ENCODE results near the gene CHID1.
A peak's percentile ranks its signal among the peaks of the same experiment; 100 is the strongest.

The CHID1 gene

GRCh38 chr11:827146-827896 is 83.3 kb downstream of the CHID1 start:
- in situ Hi-C loops (cut with HindIII; ENCODE audit: low pct_unique_long_range_greater_than_20kb, low sequenced_read_pairs): no loop called here
- peak; percentile 17 to 79 for DNase-seq (ENCODE audit: low read depth in 1 of 2, low spot score in 1 of 2)

GRCh38 chr11:826836-827145 is 83.8 kb downstream of the CHID1 start:
- TF ChIP-seq JUND (IDR thresholded peaks at IDR 0.05; ENCODE audit: low read depth): no peak

More at GRCh38 chr11:827146-827896, 83.3 kb downstream of the CHID1 start:
- no peak for TF ChIP-seq JUND (IDR thresholded peaks at IDR 0.05; ENCODE audit: low read depth)

GRCh38 chr11:826227-826621 is 84.4 kb downstream of the CHID1 start:
- in situ Hi-C loops (cut with HindIII; ENCODE audit: low pct_unique_long_range_greater_than_20kb, low sequenced_read_pairs): no loop called here
- TF ChIP-seq JUND (IDR thresholded peaks at IDR 0.05; ENCODE audit: low read depth): no peak
- DNase-seq (ENCODE audit: low read depth in 1 of 2, low spot score in 1 of 2): no peak

More at GRCh38 chr11:826836-827145, 83.8 kb downstream of the CHID1 start:
- DNase-seq (ENCODE audit: low read depth in 1 of 2, low spot score in 1 of 2): no peak
- in situ Hi-C loops (cut with HindIII; ENCODE audit: low pct_unique_long_range_greater_than_20kb, low sequenced_read_pairs): no loop called here

GRCh38 chr11:825366-826226 is 85.0 kb downstream of the CHID1 start:
- TF ChIP-seq JUND (IDR thresholded peaks at IDR 0.05; ENCODE audit: low read depth): no peak
- DNase-seq (ENCODE audit: low read depth in 1 of 2, low spot score in 1 of 2): peak in 1 of 2 experiments; percentile 80
- in situ Hi-C loops (cut with HindIII; ENCODE audit: low pct_unique_long_range_greater_than_20kb, low sequenced_read_pairs): no loop called here

GRCh38 chr11:824942-825341 is 85.7 kb downstream of the CHID1 start:
- DNase-seq (ENCODE audit: low read depth in 1 of 2, low spot score in 1 of 2): peak in 1 of 2 experiments; percentile 17
- in situ Hi-C loops (cut with HindIII; ENCODE audit: low pct_unique_long_range_greater_than_20kb, low sequenced_read_pairs): no loop called here
- no peak for TF ChIP-seq JUND (IDR thresholded peaks at IDR 0.05; ENCODE audit: low read depth)

GRCh38 chr11:824292-824880 is 86.2 kb downstream of the CHID1 start:
- no peak for DNase-seq (ENCODE audit: low read depth in 1 of 2, low spot score in 1 of 2)
- in situ Hi-C loops (cut with HindIII; ENCODE audit: low pct_unique_long_range_greater_than_20kb, low sequenced_read_pairs): no loop called here
- TF ChIP-seq JUND (IDR thresholded peaks at IDR 0.05; ENCODE audit: low read depth): no peak

- TF ChIP-seq JUND (IDR thresholded peaks at IDR 0.05; ENCODE audit: low read depth): no peak
- DNase-seq (ENCODE audit: low read depth in 1 of 2, low spot score in 1 of 2): no peak
- in situ Hi-C loops (cut with HindIII; ENCODE audit: low pct_unique_long_range_greater_than_20kb, low sequenced_read_pairs): no loop called here
These were observed 86.9 kb downstream of the CHID1 start for GRCh38 chr11:823441-824291.

GRCh38 chr11:821512-822371 is 88.9 kb downstream of the CHID1 start:
- in situ Hi-C loops (cut with HindIII; ENCODE audit: low pct_unique_long_range_greater_than_20kb, low sequenced_read_pairs): no loop called here
- no peak for TF ChIP-seq JUND (IDR thresholded peaks at IDR 0.05; ENCODE audit: low read depth)
- no peak for DNase-seq (ENCODE audit: low read depth in 1 of 2, low spot score in 1 of 2)

GRCh38 chr11:820655-821511 is 89.7 kb downstream of the CHID1 start:
- in situ Hi-C loops (cut with HindIII; ENCODE audit: low pct_unique_long_range_greater_than_20kb, low sequenced_read_pairs): no loop called here
- TF ChIP-seq JUND (IDR thresholded peaks at IDR 0.05; ENCODE audit: low read depth): no peak
- DNase-seq (ENCODE audit: low read depth in 1 of 2, low spot score in 1 of 2): peak in 1 of 2 experiments; percentile 68

GRCh38 chr11:819943-820649 is 90.5 kb downstream of the CHID1 start:
- in situ Hi-C loops (cut with HindIII; ENCODE audit: low pct_unique_long_range_greater_than_20kb, low sequenced_read_pairs): no loop called here
- no peak for TF ChIP-seq JUND (IDR thresholded peaks at IDR 0.05; ENCODE audit: low read depth)
- peak in 1 of 2 experiments; percentile 93 for DNase-seq (ENCODE audit: low read depth in 1 of 2, low spot score in 1 of 2)
